Activated naive CD4-positive, alpha-beta T cell treated with anti-CD3 and anti-CD28 coated beads, Interleukin-2, amount 50 U/mL, for 16 hours (primary cell): Measurements from ENCODE around the gene SLC16A11.
"Not testable (repeated sequence)": the region's sequence is repeated elsewhere in the genome, so short reads cannot be mapped to it uniquely, and the experiment has no call there.

Experiments
- DNase-seq: peaks from one replicate; pipeline ENCODE4 v3.0.0-alpha.2; 2020

SLC16A11 gene

GRCh38 chr17:7004398-7005253, 39.3 kb downstream of the SLC16A11 start:
- DNase-seq: no peak

GRCh38 chr17:7003745-7004144, 40.1 kb downstream of the SLC16A11 start:
- DNase-seq: no peak

GRCh38 chr17:7002288-7003047, 41.4 kb downstream of the SLC16A11 start:
- DNase-seq: no peak

GRCh38 chr17:7001318-7001961, 42.5 kb downstream of the SLC16A11 start:
- peak; percentile 53 for DNase-seq

GRCh38 chr17:6998855-6999508, 44.9 kb downstream of the SLC16A11 start:
- no peak for DNase-seq

GRCh38 chr17:6997171-6997570, 46.7 kb downstream of the SLC16A11 start:
- DNase-seq: no peak

GRCh38 chr17:6996256-6997011, 47.5 kb downstream of the SLC16A11 start:
- no peak for DNase-seq

GRCh38 chr17:6995500-6996255, 48.2 kb downstream of the SLC16A11 start, which contains the start of gene ALOX12:
Gene ALOX12, plus strand, starts transcription at chr17:6996049. Its CDS starts 69 bp downstream, at chr17:6996118.
- DNase-seq: no peak

- DNase-seq: no peak
These were observed 49.1 kb downstream of the SLC16A11 start for GRCh38 chr17:6994666-6995256.

GRCh38 chr17:6994118-6994598, 49.7 kb downstream of the SLC16A11 start:
- DNase-seq: no peak

GRCh38 chr17:6993613-6994056, 50.3 kb downstream of the SLC16A11 start:
- DNase-seq: not testable (repeated sequence)
